ENCODE data around the gene FAM180A.

The FAM180A gene

GRCh38 chr7:135768467-135768866 lies 19.9 kb upstream of the FAM180A start:
- no peak overlapping the region for H3K4me3 ChIP-seq (ENCODE audit: low read length)
- H2AFZ ChIP-seq (ENCODE audit: low read depth, low read length): no peak overlapping the region
- no peaks in the 10 kb centered on the region for H3K9me3 ChIP-seq (ENCODE audit: low read length)
- peaks cover 3% of the 10 kb centered on the region for H3K4me1 ChIP-seq (ENCODE audit: insufficient read depth, low read length)
- H3K36me3 ChIP-seq (ENCODE audit: insufficient read depth, low read length): no peaks in the 10 kb centered on the region
- H3K27me3 ChIP-seq (ENCODE audit: insufficient read depth, low read length): peaks cover 3% of the 10 kb centered on the region

GRCh38 chr7:135768064-135768463 lies 19.5 kb upstream of the FAM180A start:
- H3K4me3 ChIP-seq (ENCODE audit: low read length): no peak overlapping the region
- H2AFZ ChIP-seq (ENCODE audit: low read depth, low read length): no peak overlapping the region
- peaks cover 3% of the 10 kb centered on the region for H3K27me3 ChIP-seq (ENCODE audit: insufficient read depth, low read length)
- H3K36me3 ChIP-seq (ENCODE audit: insufficient read depth, low read length): no peaks in the 10 kb centered on the region
- no peaks in the 10 kb centered on the region for H3K4me1 ChIP-seq (ENCODE audit: insufficient read depth, low read length)
- H3K9me3 ChIP-seq (ENCODE audit: low read length): no peaks in the 10 kb centered on the region

- Histone ChIP-seq H2AFZ (ENCODE audit: low read depth, low read length) (no peak overlapping the region), H3K36me3 (ENCODE audit: insufficient read depth, low read length) (no peaks in the 10 kb centered on the region), H3K4me3 (ENCODE audit: low read length) (no peak overlapping the region), H3K9me3 (ENCODE audit: low read length) (no peaks in the 10 kb centered on the region), H3K27me3 (ENCODE audit: insufficient read depth, low read length) (peaks cover 8% of the 10 kb centered on the region), H3K4me1 (ENCODE audit: insufficient read depth, low read length) (no peaks in the 10 kb centered on the region)
Measured at GRCh38 chr7:135763261-135763660, 14.6 kb upstream of the FAM180A start.

GRCh38 chr7:135761751-135762488 lies 13.3 kb upstream of the FAM180A start:
- Histone ChIP-seq H3K9me3 (ENCODE audit: low read length) (no peaks in the 10 kb centered on the region), H3K4me3 (ENCODE audit: low read length) (no peak overlapping the region), H3K27me3 (ENCODE audit: insufficient read depth, low read length) (peaks cover 10% of the 10 kb centered on the region), H2AFZ (ENCODE audit: low read depth, low read length) (no peak overlapping the region), H3K4me1 (ENCODE audit: insufficient read depth, low read length) (no peaks in the 10 kb centered on the region), H3K36me3 (ENCODE audit: insufficient read depth, low read length) (no peaks in the 10 kb centered on the region)

GRCh38 chr7:135759532-135759931 lies 10.9 kb upstream of the FAM180A start:
- no peaks in the 10 kb centered on the region for H3K9me3 ChIP-seq (ENCODE audit: low read length)
- H2AFZ ChIP-seq (ENCODE audit: low read depth, low read length): no peak overlapping the region
- H3K27me3 ChIP-seq (ENCODE audit: insufficient read depth, low read length): peaks cover 10% of the 10 kb centered on the region
- H3K4me1 ChIP-seq (ENCODE audit: insufficient read depth, low read length): no peaks in the 10 kb centered on the region
- H3K36me3 ChIP-seq (ENCODE audit: insufficient read depth, low read length): no peaks in the 10 kb centered on the region
- H3K4me3 ChIP-seq (ENCODE audit: low read length): no peak overlapping the region

- Histone ChIP-seq H3K36me3 (ENCODE audit: insufficient read depth, low read length) (no peaks in the 10 kb centered on the region), H3K4me1 (ENCODE audit: insufficient read depth, low read length) (no peaks in the 10 kb centered on the region), H3K27me3 (ENCODE audit: insufficient read depth, low read length) (peaks cover 10% of the 10 kb centered on the region), H3K4me3 (ENCODE audit: low read length) (no peak overlapping the region), H3K9me3 (ENCODE audit: low read length) (no peaks in the 10 kb centered on the region), H2AFZ (ENCODE audit: low read depth, low read length) (no peak overlapping the region)
Measured at GRCh38 chr7:135758531-135758932, 9.9 kb upstream of the FAM180A start.

GRCh38 chr7:135757719-135758411 lies 9.3 kb upstream of the FAM180A start:
- Histone ChIP-seq H2AFZ (ENCODE audit: low read depth, low read length) (no peak overlapping the region), H3K4me1 (ENCODE audit: insufficient read depth, low read length) (no peaks in the 10 kb centered on the region), H3K4me3 (ENCODE audit: low read length) (no peak overlapping the region), H3K9me3 (ENCODE audit: low read length) (no peaks in the 10 kb centered on the region), H3K36me3 (ENCODE audit: insufficient read depth, low read length) (no peaks in the 10 kb centered on the region), H3K27me3 (ENCODE audit: insufficient read depth, low read length) (peaks cover 10% of the 10 kb centered on the region)

GRCh38 chr7:135756191-135756590 lies 7.6 kb upstream of the FAM180A start:
- no peaks in the 10 kb centered on the region for H3K36me3 ChIP-seq (ENCODE audit: insufficient read depth, low read length)
- no peak overlapping the region for H2AFZ ChIP-seq (ENCODE audit: low read depth, low read length)
- H3K4me3 ChIP-seq (ENCODE audit: low read length): no peak overlapping the region
- no peaks in the 10 kb centered on the region for H3K9me3 ChIP-seq (ENCODE audit: low read length)
- no peaks in the 10 kb centered on the region for H3K4me1 ChIP-seq (ENCODE audit: insufficient read depth, low read length)
- peaks cover 10% of the 10 kb centered on the region for H3K27me3 ChIP-seq (ENCODE audit: insufficient read depth, low read length)

- H3K36me3 ChIP-seq (ENCODE audit: insufficient read depth, low read length): no peaks in the 10 kb centered on the region
- no peak overlapping the region for H2AFZ ChIP-seq (ENCODE audit: low read depth, low read length)
- no peaks in the 10 kb centered on the region for H3K9me3 ChIP-seq (ENCODE audit: low read length)
- H3K27me3 ChIP-seq (ENCODE audit: insufficient read depth, low read length): peaks cover 10% of the 10 kb centered on the region
- H3K4me1 ChIP-seq (ENCODE audit: insufficient read depth, low read length): no peaks in the 10 kb centered on the region
- no peak overlapping the region for H3K4me3 ChIP-seq (ENCODE audit: low read length)
Measured at GRCh38 chr7:135755351-135755753, 6.7 kb upstream of the FAM180A start.

- no peaks in the 10 kb centered on the region for H3K9me3 ChIP-seq (ENCODE audit: low read length)
- H3K4me3 ChIP-seq (ENCODE audit: low read length): no peak overlapping the region
- no peak overlapping the region for H2AFZ ChIP-seq (ENCODE audit: low read depth, low read length)
- no peaks in the 10 kb centered on the region for H3K36me3 ChIP-seq (ENCODE audit: insufficient read depth, low read length)
- no peaks in the 10 kb centered on the region for H3K4me1 ChIP-seq (ENCODE audit: insufficient read depth, low read length)
- peaks cover 6% of the 10 kb centered on the region for H3K27me3 ChIP-seq (ENCODE audit: insufficient read depth, low read length)
Measured at GRCh38 chr7:135753616-135754413, 5.2 kb upstream of the FAM180A start.

GRCh38 chr7:135747366-135747765 lies 1.2 kb downstream of the FAM180A start:
- no peak overlapping the region for H3K4me3 ChIP-seq (ENCODE audit: low read length)
- peaks cover 5% of the 10 kb centered on the region for H3K4me1 ChIP-seq (ENCODE audit: insufficient read depth, low read length)
- no peak overlapping the region for H2AFZ ChIP-seq (ENCODE audit: low read depth, low read length)
- no peaks in the 10 kb centered on the region for H3K9me3 ChIP-seq (ENCODE audit: low read length)
- H3K36me3 ChIP-seq (ENCODE audit: insufficient read depth, low read length): no peaks in the 10 kb centered on the region
- no peaks in the 10 kb centered on the region for H3K27me3 ChIP-seq (ENCODE audit: insufficient read depth, low read length)

- no peaks in the 10 kb centered on the region for H3K36me3 ChIP-seq (ENCODE audit: insufficient read depth, low read length)
- no peaks in the 10 kb centered on the region for H3K27me3 ChIP-seq (ENCODE audit: insufficient read depth, low read length)
- H3K9me3 ChIP-seq (ENCODE audit: low read length): no peaks in the 10 kb centered on the region
- no peak overlapping the region for H3K4me3 ChIP-seq (ENCODE audit: low read length)
- no peak overlapping the region for H2AFZ ChIP-seq (ENCODE audit: low read depth, low read length)
- H3K4me1 ChIP-seq (ENCODE audit: insufficient read depth, low read length): peaks cover 5% of the 10 kb centered on the region
Measured at GRCh38 chr7:135745703-135746312, 2.8 kb downstream of the FAM180A start.

Data from neuron (in vitro differentiated cells).